Measurements from ENCODE around the gene GRIK4. TPM values are rescaled to one million over a fixed set of nuclear protein-coding genes. Genes with fewer than 3 reads are reported as not detected.

GRIK4 gene
- polyA plus RNA-seq, 1 of the 3 experiments (the other 2 are of a cell fraction) = 0.03 TPM

DNA sequence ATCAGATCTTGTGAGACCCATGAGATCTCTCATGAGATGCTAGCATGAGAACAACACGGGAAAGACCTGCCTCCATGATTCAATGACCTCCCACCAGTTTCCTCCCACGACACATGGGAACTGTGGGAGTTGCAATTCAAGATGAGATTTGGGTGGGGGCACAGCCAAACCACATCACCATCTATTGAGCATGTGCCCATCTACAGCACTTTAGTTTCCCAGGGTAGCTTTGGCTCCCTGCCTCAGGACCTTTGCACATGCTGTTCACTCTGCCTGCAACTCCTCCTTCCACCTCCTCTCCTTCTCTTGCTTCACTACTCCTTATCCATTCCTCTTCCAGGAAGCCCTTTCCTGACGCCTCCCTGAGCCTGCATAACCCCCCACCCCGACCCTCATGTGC lies 17.2 kb downstream of the GRIK4 start:
- H3K27ac ChIP-seq (ENCODE audit: low read depth in 2 of 2, low read length in 1 of 2) = no peak overlapping the region
- no peak overlapping the region for H3K9ac ChIP-seq
- H4K20me1 ChIP-seq (ENCODE audit: insufficient read depth) = no peaks in the 10 kb centered on the region
- POLR2A ChIA-PET = no interaction called here
- no peak for DNase-seq
- H3K79me2 ChIP-seq (ENCODE audit: insufficient read depth) = no peaks in the 10 kb centered on the region
- CTCF ChIA-PET = interaction anchor here (1.6 kb wide), 1 partner anchor 12 kb away, joined by 3 read pairs; no protein-coding TSS in a partner anchor
- no peak overlapping the region for H3K4me2 ChIP-seq
- no peaks in the 10 kb centered on the region for H3K36me3 ChIP-seq (replicated peaks in 1 of 2; ENCODE audit: control insufficient read depth in 1 of 2, insufficient read depth in 2 of 2, low read length in 1 of 2)
- TF ChIP-seq FOXM1 (IDR thresholded peaks at IDR 0.05; ENCODE audit: low read depth) (no peak), RXRA (IDR thresholded peaks at IDR 0.05; ENCODE audit: borderline replicate concordance, low read depth) (no peak), TEAD4 (IDR thresholded peaks at IDR 0.05; ENCODE audit: borderline replicate concordance, insufficient read depth) (no peak), RCOR1 (IDR thresholded peaks at IDR 0.05; ENCODE audit: low read length) (no peak), MXI1 (IDR thresholded peaks at IDR 0.05; ENCODE audit: low read depth, low read length) (no peak), SIN3A (IDR thresholded peaks at IDR 0.05; ENCODE audit: borderline replicate concordance, low read depth, low read length) (no peak), TCF12 (IDR thresholded peaks at IDR 0.05) (no peak), JUND (IDR thresholded peaks at IDR 0.05) (no peak), FOXJ3 (CRISPR knock-in tag; IDR thresholded peaks at IDR 0.05) (no peak)
- TF ChIP-seq, protein P1, sequence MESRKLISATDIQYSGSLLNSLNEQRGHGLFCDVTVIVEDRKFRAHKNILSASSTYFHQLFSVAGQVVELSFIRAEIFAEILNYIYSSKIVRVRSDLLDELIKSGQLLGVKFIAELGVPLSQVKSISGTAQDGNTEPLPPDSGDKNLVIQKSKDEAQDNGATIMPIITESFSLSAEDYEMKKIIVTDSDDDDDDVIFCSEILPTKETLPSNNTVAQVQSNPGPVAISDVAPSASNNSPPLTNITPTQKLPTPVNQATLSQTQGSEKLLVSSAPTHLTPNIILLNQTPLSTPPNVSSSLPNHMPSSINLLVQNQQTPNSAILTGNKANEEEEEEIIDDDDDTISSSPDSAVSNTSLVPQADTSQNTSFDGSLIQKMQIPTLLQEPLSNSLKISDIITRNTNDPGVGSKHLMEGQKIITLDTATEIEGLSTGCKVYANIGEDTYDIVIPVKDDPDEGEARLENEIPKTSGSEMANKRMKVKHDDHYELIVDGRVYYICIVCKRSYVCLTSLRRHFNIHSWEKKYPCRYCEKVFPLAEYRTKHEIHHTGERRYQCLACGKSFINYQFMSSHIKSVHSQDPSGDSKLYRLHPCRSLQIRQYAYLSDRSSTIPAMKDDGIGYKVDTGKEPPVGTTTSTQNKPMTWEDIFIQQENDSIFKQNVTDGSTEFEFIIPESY (IDR thresholded peaks at IDR 0.05; ENCODE audit: borderline replicate concordance, low read depth) = no peak
- TF ChIP-seq, protein P2, sequence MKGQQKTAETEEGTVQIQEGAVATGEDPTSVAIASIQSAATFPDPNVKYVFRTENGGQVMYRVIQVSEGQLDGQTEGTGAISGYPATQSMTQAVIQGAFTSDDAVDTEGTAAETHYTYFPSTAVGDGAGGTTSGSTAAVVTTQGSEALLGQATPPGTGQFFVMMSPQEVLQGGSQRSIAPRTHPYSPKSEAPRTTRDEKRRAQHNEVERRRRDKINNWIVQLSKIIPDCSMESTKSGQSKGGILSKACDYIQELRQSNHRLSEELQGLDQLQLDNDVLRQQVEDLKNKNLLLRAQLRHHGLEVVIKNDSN (IDR thresholded peaks at IDR 0.05; ENCODE audit: borderline replicate concordance, low read depth) = no peak
- TF ChIP-seq, protein P3, sequence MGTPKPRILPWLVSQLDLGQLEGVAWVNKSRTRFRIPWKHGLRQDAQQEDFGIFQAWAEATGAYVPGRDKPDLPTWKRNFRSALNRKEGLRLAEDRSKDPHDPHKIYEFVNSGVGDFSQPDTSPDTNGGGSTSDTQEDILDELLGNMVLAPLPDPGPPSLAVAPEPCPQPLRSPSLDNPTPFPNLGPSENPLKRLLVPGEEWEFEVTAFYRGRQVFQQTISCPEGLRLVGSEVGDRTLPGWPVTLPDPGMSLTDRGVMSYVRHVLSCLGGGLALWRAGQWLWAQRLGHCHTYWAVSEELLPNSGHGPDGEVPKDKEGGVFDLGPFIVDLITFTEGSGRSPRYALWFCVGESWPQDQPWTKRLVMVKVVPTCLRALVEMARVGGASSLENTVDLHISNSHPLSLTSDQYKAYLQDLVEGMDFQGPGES (IDR thresholded peaks at IDR 0.05; ENCODE audit: low read depth, low read length) = no peak
- peaks cover 0 to 10% of the 10 kb centered on the region in 2 experiments; a peak in 1 of 4 replicates for H3K4me1 ChIP-seq (ENCODE audit: control insufficient read depth in 1 of 2, insufficient read depth in 2 of 2, low read depth in 1 of 2, low read length in 1 of 2)
- H3K9me3 ChIP-seq = no peaks in the 10 kb centered on the region
- H3K27me3 ChIP-seq (ENCODE audit: insufficient read depth) = peaks cover 10% of the 10 kb centered on the region
- H2AFZ ChIP-seq (ENCODE audit: low read depth) = no peak overlapping the region
- no peak overlapping the region for H3K4me3 ChIP-seq (ENCODE audit: low read depth in 2 of 2, low read length in 1 of 2)
- H3F3A ChIP-seq (replicated peaks; ENCODE audit: insufficient read depth) = no peaks in the 10 kb centered on the region
- H3K9me2 ChIP-seq = no peaks in the 10 kb centered on the region
- 58% methylated on average over 4 of the region's 4 CpGs for WGBS (ENCODE audit: low lambda C conversion rate)

DNA sequence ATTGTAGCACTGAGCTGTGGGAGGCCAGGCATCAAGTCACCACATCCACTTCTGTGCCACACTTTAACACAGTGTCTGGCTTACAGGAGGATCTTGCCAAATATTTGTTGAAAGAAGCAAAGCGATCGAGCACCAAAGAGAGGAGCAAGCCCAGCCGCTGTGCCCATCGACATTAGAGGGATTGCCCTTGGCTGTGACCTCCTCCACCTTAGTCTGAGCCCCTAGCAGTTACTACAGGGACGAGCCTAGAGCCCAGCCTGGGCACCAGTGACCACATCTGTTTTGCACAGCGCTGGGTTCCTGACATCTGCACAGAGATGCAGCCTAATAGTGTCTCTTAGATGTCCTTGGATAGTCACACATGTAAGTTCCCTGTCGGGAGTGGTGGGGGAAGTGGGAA lies 17.7 kb downstream of the GRIK4 start:
- Histone ChIP-seq H3K4me2 (no peak overlapping the region), H3K36me3 (replicated peaks in 1 of 2; ENCODE audit: control insufficient read depth in 1 of 2, insufficient read depth in 2 of 2, low read length in 1 of 2) (no peaks in the 10 kb centered on the region), H3K27ac (ENCODE audit: low read depth in 2 of 2, low read length in 1 of 2) (no peak overlapping the region), H4K20me1 (ENCODE audit: insufficient read depth) (no peaks in the 10 kb centered on the region), H3K4me1 (ENCODE audit: control insufficient read depth in 1 of 2, insufficient read depth in 2 of 2, low read depth in 1 of 2, low read length in 1 of 2) (peaks cover 0 to 10% of the 10 kb centered on the region in 2 experiments; a peak in 1 of 4 replicates), H3K79me2 (ENCODE audit: insufficient read depth) (no peaks in the 10 kb centered on the region), H3K9me2 (no peaks in the 10 kb centered on the region), H2AFZ (ENCODE audit: low read depth) (no peak overlapping the region), H3K4me3 (ENCODE audit: low read depth in 2 of 2, low read length in 1 of 2) (no peak overlapping the region), H3F3A (replicated peaks; ENCODE audit: insufficient read depth) (no peaks in the 10 kb centered on the region), H3K27me3 (ENCODE audit: insufficient read depth) (peaks cover 10% of the 10 kb centered on the region), H3K9me3 (no peaks in the 10 kb centered on the region), H3K9ac (no peak overlapping the region)
- WGBS (ENCODE audit: low lambda C conversion rate) = 52% methylated on average over 4 of the region's 7 CpGs
- DNase-seq = no peak
- POLR2A ChIA-PET = interaction anchor here (0.6 kb wide), 1 partner anchor 332 kb away, joined by 5 read pairs; no protein-coding TSS in a partner anchor
- CTCF ChIA-PET = interaction anchor here (1.6 to 2.3 kb wide), 3 partner anchors 10 to 16 kb away, joined by 3 to 7 read pairs (median 7); no protein-coding TSS in a partner anchor
- TF ChIP-seq RAD21 (IDR thresholded peaks at IDR 0.05; ENCODE audit: low read length) (no peak), POLR2AphosphoS5 (IDR thresholded peaks at IDR 0.05; ENCODE audit: low read depth, low read length) (no peak), SMC3 (IDR thresholded peaks at IDR 0.05; ENCODE audit: low read depth, low read length) (no peak), JUND (IDR thresholded peaks at IDR 0.05) (no peak)
- TF ChIP-seq, protein P3 (IDR thresholded peaks at IDR 0.05; ENCODE audit: low read depth, low read length) = no peak
- TF ChIP-seq, protein P1 (IDR thresholded peaks at IDR 0.05; ENCODE audit: borderline replicate concordance, low read depth) = no peak
- TF ChIP-seq, protein P4, sequence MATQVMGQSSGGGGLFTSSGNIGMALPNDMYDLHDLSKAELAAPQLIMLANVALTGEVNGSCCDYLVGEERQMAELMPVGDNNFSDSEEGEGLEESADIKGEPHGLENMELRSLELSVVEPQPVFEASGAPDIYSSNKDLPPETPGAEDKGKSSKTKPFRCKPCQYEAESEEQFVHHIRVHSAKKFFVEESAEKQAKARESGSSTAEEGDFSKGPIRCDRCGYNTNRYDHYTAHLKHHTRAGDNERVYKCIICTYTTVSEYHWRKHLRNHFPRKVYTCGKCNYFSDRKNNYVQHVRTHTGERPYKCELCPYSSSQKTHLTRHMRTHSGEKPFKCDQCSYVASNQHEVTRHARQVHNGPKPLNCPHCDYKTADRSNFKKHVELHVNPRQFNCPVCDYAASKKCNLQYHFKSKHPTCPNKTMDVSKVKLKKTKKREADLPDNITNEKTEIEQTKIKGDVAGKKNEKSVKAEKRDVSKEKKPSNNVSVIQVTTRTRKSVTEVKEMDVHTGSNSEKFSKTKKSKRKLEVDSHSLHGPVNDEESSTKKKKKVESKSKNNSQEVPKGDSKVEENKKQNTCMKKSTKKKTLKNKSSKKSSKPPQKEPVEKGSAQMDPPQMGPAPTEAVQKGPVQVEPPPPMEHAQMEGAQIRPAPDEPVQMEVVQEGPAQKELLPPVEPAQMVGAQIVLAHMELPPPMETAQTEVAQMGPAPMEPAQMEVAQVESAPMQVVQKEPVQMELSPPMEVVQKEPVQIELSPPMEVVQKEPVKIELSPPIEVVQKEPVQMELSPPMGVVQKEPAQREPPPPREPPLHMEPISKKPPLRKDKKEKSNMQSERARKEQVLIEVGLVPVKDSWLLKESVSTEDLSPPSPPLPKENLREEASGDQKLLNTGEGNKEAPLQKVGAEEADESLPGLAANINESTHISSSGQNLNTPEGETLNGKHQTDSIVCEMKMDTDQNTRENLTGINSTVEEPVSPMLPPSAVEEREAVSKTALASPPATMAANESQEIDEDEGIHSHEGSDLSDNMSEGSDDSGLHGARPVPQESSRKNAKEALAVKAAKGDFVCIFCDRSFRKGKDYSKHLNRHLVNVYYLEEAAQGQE (IDR thresholded peaks at IDR 0.05; ENCODE audit: low read depth, low read length) = no peak

Data from SK-N-SH (cell line).